Measurements from ENCODE around the gene NTSR1.

NTSR1 gene

DNA sequence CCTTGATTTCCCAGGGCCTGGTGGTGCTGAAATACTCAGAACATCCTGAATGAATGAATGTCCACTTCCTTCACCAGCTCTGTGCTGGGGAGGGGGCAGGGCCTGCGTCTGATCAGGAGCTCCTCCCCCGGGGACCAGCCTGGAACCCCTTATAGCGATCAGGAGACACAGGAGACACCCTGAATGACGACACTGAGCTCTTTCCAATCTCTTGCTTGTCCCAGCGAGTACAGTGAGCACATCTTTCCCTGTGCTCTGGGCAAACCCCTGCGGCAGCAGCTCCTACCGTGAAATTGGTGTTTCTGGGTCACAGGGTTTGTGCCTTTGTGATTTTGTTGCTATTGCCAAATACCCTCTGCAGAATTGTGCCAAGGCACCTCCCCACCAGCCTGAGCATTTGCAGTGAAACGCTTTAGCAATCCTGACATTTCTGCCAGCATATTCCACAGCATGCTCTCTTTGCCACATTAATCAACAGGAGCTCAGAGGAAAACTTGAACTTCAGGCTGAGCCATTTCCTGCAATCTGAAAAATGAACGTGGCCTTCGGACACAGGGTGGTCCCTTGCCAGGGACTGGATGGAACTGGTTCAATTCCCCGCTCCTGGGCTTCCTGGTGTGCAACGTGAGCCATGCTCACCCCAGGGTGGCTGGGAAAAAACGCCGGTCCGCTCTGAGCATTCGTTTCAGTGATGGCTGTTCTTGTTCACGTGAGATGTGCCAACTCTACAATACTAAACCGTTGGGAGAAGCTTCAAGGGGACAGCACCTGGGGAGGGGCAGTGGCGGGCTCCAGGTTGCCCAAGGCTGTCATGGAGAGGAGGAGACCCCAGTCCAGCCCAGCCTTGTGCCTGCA, 64.6 kb downstream of the NTSR1 start:
- no peak for DNase-seq

DNA sequence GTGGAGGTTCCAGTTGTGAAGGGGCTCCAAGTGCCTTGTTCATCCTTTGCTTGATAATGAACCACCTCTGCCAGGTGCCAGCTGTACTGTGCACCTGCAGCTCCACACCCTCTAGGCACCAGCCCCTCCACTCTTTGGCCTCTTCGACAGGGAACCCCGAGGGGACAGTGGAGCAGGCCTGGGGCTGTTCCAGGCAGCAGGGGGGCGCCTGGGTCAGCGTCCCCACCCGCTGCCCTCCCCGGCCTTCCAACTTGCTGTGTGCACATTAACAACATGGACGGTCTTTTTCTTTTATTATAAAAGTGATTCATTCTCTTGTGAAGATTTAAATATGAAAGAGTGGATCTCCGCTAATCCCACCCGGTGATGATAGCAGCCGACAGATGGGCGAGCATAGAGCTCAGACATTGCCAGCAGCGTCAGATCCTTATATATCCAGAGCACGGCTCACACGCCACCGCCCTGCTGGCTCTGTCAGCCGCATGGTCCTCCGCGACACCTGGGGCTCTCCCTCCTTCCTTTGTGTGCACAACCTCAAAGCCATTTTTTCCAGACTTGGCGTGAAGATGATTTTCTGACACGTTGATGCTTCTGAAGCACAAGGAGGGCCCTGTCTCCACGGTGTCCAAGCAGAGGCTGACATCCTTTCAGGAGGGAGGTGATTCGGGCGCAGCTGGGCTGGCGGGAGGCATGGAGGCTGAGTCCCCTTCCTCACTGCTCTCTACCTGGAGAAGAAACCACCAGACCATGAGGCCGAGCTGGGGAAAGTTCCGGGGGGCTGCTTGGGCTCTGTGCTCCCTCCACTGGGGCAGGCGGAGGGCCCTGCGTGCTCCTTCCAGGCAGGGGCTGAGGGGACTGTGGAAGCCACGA, 65.4 kb downstream of the NTSR1 start:
- no peak for DNase-seq

DNA sequence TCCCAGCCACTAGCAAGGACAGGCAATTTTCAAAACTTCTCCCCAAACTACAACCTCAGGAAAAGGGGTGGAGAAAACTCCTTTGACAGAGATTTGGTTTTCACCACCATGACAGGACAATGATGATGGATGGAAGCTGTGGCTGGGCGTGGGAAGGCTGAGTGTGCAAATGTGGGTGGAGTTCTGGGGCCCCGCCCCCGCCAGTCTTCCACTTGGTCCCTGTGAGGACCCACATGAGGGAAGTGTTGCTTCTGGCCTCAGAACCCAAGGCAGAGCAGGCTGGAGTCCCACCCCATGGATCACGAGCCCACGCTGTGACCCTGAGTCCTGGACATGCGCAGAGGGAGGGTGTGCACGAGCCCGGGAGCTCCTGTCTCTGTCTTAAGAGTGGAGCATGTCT, 66.1 kb downstream of the NTSR1 start:
- DNase-seq, result no peak

DNA sequence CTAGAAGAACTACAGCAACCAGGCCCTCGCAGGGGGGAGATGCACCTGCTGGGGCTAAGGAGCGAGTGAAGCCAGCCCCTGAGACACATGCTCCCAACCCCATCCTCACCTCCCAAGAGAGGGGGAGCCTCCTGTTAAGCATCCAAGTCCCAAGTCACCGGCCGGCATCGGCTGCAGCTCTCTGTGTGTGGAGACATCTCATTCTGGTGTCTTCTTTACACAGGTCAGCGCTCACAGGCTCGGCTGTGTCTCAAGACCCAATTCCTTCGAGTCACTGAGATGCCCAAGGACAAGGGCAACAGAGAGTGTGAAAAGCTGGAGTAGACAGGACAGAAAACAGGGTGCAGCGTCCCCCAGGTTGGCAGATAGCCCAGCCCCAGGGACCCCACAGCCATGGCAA, 66.6 kb downstream of the NTSR1 start:
- no peak for DNase-seq

DNA sequence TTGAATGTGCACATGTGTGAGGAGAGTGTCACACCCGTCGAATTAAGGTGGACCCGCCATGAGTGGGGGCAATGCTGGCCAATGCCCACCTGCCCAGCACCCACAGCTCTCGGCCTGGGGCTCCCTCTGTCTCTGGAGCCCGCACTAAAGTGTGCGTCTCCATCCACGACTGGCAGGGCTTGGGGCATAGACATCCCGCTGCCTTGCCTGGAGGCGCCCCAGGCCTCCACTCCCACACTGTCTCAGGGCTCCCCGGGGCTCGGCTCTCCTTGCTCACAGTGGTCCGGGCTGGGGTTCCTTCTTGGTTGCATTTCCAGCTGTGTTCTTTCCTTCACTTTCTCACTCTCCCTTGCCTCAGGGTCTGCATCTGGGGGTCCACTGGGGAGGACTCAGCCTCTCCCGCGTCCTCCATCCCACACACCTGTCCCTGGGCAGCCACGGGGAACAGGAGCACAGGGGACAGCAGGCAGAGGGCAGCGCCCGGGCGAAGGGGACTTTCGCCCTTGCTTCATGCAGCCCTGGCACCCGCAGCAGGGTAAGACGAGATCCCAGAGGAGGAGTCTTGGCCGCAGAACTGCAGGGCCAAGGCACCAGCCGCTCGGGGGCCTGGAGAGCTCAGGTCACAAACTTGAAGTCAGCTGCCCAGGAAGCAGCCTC, 67.5 kb downstream of the NTSR1 start:
- DNase-seq, result no peak

DNA sequence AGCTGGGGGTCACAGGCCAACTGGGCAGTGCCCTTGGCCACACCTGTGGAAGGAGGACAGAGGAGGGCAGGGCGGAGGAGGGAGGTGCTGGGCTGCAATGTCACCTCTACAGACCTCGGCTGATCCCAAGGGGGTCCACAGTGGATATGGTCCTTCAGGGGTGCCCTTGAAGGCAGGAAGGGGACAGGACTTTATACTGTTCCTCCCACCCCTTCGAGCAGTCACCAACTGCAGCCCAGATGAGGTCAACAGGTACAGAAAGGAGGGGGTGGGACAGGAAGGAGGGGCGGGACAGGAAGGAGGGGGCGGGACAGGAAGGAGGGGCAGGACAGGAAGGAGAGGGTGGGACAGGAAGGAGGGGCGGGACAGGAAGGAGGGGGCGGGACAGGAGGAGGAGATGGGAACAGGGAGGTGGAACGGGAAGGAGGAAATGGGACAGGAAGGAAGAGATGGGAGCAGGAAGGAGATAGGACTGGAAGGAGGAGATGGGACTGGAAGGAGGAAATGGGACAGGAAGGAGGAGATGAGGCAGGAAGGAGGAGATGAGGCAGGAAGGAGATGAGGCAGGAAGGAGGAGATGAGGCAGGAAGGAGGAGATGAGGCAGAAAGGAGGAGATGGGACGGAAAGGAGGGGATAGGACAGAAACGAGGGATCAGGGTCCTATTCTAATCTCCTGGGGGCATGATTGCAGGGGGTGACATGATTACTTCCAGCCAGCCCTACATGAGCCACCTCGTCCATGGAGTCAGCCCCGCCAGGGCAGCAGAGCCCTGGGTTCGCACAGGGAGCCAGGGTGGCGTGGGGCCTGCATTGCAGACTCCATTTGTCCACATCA, 68.3 kb downstream of the NTSR1 start:
- peak; percentile 13 for DNase-seq

DNA sequence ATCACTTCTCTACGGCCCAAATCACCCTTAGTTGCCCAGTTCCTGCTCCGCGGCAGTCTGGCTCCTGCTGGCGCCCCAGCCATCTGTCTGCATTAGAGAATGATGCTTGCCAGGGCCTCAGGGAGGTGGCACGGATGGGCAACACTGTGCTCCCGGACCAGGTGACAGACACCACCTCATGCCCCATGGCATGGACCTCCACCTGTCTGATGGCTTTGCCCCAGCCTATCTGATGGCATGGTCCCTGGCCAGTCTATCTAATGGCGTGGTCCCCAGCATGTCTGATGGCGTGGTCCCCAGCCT, 68.8 kb downstream of the NTSR1 start:
- DNase-seq, result no peak

DNA sequence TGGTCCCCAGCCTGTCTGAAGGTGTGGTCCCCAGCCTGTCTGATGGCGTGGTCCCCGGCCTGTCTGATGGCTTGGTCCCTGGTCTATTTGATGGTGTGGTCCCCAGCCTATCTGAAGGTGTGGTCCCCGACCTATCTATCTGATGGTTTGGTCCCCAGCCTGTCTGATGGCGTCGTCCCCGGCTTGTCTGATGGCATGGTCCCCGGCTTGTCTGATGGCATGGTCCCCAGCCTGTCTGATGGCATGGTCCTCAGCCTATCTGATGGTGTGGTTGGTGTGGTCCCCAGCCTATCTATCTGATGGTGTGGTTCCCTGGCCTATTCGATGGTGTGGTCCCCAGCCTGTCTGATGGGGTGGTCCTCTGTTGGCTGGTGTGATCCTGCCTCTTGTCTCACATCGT, 69.4 kb downstream of the NTSR1 start:
- DNase-seq, result no peak

DNA sequence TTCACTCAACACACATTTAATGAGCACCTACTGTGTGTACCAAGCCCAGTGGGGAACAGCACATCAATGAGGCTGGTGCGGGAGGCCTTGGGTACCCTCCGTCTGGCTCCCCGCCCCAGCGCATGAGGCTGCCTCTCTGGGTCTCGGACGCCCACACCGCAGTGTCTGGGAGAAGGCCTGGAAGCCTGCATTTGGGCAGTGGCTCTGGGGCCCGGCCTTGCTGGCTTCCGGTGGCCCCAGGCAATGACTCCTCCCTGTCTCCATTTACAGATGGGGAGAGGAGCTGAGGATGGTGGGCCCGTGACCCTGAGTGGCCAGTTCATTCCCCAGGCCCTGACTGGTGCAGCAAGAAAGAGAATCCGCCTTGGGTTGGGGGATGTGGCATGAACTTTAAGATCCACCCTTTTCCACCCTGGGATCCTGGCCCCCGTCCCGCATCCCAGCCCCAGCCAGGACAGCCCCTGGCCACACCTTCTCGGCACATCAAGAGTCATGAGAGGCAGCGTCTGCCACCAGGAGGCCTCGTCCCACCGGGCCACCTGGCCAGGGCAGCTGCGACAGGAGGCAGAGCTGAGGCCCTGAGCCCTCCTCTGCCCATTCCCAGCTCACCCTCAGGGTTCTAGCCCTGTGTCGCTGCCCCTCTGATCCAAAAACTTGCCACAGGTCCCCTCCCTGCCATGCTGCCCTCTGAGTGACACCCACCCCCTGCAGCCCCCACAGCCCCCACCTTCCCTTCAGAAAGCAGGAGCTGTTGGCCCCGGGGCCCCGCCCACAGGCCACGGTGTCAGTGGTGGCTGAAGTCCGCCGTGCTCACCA, 70.2 kb downstream of the NTSR1 start:
- DNase-seq, result no peak

DNA sequence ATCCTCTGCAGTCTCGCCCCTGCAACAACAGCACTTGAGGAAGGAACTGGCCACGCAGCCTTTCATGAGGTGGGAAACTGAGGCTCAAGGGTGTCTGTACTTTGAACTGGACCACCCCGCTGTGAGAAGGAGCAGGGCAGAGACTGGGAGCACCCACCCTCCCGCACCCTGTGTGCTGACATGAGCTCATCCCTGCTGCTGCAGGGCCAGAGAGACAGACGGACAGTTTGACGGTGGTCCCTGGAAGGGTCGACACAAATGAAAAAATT, 70.7 kb downstream of the NTSR1 start:
- no peak for DNase-seq

DNA sequence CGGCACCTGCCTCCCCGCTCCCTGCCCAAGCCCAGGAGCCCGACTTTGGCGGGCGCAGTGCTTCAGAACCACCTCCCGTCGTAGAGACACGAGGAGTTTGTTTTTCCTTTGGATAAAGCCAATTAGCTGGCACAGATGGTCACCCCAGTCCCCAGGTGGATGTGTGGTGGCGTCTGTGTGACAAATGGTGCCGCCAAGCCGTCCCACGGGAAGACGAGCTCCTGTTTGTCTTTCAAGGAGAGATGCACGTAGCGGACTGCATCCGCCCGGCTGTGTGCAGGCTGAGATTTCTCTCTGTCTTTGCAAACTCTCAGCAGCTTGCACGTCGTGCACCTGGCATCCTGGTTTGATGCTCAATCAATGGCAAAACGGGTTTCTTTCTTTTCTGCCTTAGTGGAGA, 71.6 kb downstream of the NTSR1 start:
- no peak for DNase-seq

DNA sequence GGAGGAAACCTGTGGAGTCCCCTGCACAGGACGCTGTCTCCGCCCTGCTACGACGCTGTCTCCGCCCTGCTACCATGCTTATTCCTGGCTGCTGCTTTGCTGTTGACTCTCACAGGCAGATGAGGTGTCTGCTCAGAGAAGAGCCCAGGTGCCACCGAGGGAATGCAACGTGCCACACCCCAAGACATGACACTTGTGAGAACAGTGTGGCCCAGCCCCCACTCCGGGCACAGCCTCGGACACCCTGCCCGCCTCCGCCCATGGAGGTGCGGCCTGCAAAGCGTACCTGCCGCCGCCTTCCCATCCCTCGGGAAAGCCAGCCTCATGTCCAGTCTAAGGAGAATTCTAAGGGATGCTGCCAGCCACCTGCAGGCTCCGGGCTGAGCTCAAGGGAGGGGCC, 72.1 kb downstream of the NTSR1 start:
- DNase-seq, result no peak

DNA sequence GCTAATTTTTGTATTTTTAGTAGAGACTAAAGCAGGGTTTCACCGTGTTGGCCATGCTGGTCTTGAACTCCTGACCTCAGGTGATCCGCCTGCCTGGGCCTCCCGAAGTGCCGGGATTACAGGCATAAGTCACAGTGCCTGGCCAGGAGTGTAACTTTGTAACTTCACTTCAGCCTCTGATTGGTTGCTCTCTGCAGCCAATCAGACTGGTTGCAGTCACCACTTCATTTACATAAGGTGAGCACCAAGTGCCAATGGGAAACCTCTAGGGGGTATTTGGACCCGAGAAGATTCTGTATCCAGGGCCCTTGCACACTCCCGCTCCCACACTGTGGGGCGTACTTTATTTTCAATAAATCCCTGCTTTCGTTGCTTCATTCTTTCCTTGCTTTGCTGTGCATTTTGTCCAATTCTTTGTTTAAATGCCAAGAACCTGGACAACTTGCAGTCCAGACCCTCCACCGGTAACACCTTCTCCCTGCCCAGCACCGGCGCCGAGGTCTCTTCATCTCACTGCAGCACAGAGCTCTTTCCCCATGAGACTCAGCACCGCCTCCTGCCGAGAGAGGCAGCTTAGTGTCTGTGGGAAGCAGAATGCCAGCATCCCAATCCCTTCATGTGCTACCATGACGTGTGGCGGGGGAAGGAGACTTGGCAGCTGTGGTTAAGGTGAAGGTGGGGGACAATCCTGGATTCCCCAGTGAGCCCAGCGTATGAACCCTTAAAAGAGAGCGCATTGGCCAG, 73.7 kb downstream of the NTSR1 start:
- no peak for DNase-seq

DNA sequence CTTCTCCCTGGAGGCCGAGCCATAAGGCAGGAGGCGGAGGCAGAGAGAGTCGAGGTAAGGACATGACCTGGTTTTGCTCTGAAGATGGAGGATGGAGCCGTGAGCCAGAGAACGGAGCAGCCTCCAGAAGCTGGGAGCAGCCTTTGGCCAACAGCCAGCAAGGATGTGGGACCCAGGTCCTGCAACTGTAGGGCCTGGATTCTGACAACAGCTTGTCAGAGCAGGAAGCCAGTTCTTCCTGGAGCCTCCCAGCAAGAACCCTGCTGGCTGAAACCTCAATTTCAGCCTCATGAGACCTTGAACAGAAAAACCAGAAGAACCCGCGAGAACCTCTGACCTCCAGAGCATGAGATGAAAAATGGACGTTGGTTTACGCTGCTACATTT, 74.2 kb downstream of the NTSR1 start:
- no peak for DNase-seq

DNA sequence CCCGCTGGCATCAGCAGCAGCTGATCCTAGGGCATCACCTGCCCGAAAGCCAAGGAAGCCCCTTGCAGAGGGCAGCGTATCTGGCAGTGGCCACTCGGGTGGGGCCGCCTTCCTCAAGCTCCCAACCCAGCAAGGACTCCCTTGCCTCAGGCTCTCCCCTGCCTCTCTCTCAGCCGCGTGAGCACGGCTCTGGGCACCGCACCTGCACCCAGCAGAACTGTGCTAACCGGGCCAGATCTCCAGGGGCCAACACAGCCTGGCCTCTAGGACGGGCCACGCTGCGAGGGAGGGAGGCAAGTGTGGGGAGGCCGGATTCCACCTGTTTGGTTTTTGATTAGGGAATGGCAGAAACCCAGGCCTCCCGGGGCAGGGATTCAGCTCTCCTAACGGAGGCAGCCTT, 75.9 kb downstream of the NTSR1 start:
- DNase-seq, result no peak

DNA sequence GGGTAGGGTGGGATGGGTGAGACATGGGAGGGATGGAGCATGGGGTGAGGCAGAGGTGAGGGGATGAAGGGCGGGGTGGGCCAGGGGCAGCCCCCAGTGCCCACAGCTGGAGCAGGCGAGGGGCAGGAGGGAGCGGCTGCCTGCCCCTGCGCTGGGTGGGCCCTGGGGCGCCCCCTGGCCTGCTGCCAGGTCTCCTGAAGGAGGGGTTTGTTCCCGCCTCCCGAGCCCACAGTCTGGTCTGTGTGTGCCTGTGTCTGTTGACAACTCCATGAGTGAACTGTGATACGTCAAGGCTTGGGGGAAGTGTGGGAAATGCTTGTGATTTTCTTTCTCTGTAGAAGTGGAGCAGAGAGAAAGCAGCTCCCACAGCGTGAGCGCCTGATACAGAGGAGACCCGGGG, 76.8 kb downstream of the NTSR1 start:
- DNase-seq, result no peak

DNA sequence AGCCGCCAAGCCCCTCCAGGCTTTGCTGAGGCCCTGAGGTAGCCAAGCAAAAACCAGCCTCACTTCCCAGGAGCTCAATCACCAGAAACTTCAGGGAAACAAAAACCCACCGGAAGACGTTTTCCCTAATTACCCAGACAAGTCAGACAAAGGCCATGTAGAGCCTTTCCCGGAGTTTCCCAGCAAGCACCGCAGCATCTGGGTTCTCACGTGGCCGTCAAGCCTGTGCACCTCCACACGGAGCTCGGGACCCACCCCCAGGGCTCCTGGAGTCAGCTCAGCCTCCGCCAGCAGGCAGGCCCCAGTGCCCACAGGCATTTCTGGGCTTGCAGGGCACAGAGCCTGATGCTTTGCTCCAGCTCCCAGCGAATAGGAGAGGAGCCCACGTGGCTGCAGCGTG, 77.5 kb downstream of the NTSR1 start:
- DNase-seq, result no peak

DNA sequence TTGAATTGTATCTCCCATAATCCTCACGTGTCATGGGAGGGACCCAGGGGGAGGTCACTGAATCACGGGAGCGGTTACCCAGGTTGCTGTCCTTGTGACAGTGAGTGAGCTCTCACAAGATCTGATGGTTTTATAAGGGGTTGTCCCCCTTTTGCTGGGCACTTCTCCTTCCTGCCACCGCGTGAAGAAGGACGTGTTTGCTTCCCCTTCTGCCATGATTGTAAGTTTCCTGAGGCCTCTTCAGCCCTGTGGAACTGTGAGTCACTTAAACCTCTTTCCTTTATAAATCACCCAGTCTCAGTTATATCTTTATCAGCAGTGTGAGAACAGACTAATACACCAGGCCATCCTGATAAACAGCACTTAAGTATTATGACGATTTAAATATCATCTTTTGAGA, 78.7 kb downstream of the NTSR1 start:
- DNase-seq, result no peak

DNA sequence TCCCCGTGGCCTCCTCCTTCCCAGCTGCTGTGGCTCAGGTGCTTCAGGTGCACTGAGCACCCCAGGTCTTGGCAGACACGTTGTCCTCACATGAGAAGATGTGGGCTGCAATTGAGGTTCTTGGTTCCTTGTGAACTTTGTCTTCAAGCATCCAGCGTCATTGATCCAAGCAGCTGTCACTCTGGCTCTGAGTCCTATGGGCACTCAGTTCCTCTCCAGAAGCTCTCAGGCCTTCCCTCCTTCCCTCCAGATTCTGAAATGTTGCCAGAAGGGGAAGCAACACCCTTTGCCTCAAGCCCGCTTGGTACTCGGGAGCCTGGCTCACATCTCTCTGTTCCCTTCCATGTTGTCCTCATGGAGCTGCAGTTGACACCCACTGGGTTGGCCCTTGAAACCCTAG, 79.2 kb downstream of the NTSR1 start:
- DNase-seq, result no peak

DNA sequence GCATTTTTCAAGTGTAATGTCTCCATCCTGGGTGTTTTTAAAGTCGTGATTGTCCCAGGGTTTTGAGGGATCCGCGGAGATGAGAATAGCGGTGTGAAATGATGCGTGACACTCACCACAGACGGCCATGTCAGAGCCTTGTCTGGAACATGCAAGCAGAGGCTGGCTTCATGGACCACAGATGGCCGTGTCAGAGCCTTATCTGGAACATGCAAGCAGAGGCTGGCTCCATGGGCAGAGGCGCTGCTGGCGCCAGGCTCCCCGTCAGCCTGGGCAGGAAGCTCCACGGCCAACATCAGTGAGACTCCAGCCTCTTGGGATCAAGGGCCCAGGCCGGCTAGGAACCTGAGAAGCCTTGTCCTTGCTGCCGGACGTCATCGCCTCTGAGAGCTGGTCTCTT, 80.0 kb downstream of the NTSR1 start:
- no peak for DNase-seq

DNA sequence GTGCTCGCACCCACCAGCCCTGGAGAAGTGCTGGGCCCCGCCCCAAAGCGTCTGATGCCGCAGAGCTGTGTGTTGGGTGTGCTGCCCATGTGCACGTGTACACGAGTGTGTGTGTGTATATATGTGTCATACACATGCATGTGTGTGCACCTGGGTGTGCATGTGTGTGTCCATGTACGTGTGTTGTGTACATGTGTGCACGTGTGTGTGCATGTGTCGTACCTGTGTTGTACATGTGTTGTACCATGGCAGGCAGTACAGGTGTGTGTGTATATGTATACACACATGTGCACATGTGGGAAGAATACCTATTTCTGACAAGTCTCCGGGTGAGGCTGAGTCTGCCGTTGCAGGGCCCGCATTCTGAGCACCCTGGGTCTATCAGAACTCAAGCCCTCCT, 81.4 kb downstream of the NTSR1 start:
- no peak for DNase-seq

Measured in fibroblast of skin of scalp (primary cell).